ENCODE measurements around the gene ZNF184.

The ZNF184 gene

GRCh38 chr6:27472617-27473400 lies at the start of gene ZNF184:
ZNF184 (minus strand) TSS chr6:27473105; CDS start chr6:27472294, 811 bp downstream.
- in situ Hi-C loops (cut with MboI; ENCODE audit: low pct_unique_long_range_greater_than_20kb, low sequenced_read_pairs) = no loop called here
- peak; percentile 45 for DNase-seq

- peak; percentile 93 for DNase-seq
- in situ Hi-C loops (cut with MboI; ENCODE audit: low pct_unique_long_range_greater_than_20kb, low sequenced_read_pairs) = no loop called here
Measured at GRCh38 chr6:27518881-27519795, 46.2 kb upstream of the ZNF184 start.

GRCh38 chr6:27517928-27518787 lies 45.3 kb upstream of the ZNF184 start:
- no peak for DNase-seq
- in situ Hi-C loops (cut with MboI; ENCODE audit: low pct_unique_long_range_greater_than_20kb, low sequenced_read_pairs) = no loop called here

- DNase-seq = no peak
- in situ Hi-C loops (cut with MboI; ENCODE audit: low pct_unique_long_range_greater_than_20kb, low sequenced_read_pairs) = no loop called here
Measured at GRCh38 chr6:27517238-27517637, 44.3 kb upstream of the ZNF184 start.

- in situ Hi-C loops (cut with MboI; ENCODE audit: low pct_unique_long_range_greater_than_20kb, low sequenced_read_pairs) = no loop called here
- no peak for DNase-seq
Measured at GRCh38 chr6:27514906-27515495, 42.1 kb upstream of the ZNF184 start.

GRCh38 chr6:27512525-27512924 lies 39.6 kb upstream of the ZNF184 start:
- in situ Hi-C loops (cut with MboI; ENCODE audit: low pct_unique_long_range_greater_than_20kb, low sequenced_read_pairs) = no loop called here

GRCh38 chr6:27507041-27507956 lies 34.4 kb upstream of the ZNF184 start:
- no peak for DNase-seq
- in situ Hi-C loops (cut with MboI; ENCODE audit: low pct_unique_long_range_greater_than_20kb, low sequenced_read_pairs) = no loop called here

More at GRCh38 chr6:27512525-27512924, 39.6 kb upstream of the ZNF184 start:
- no peak for DNase-seq

- in situ Hi-C loops (cut with MboI; ENCODE audit: low pct_unique_long_range_greater_than_20kb, low sequenced_read_pairs) = no loop called here
Measured at GRCh38 chr6:27505209-27506027, 32.5 kb upstream of the ZNF184 start.

GRCh38 chr6:27503436-27504030 lies 30.6 kb upstream of the ZNF184 start:
- in situ Hi-C loops (cut with MboI; ENCODE audit: low pct_unique_long_range_greater_than_20kb, low sequenced_read_pairs) = no loop called here

More at GRCh38 chr6:27505209-27506027, 32.5 kb upstream of the ZNF184 start:
- DNase-seq = no peak

GRCh38 chr6:27502508-27503435 lies 29.9 kb upstream of the ZNF184 start:
- in situ Hi-C loops (cut with MboI; ENCODE audit: low pct_unique_long_range_greater_than_20kb, low sequenced_read_pairs) = no loop called here
- peak; percentile 91 for DNase-seq

More at GRCh38 chr6:27503436-27504030, 30.6 kb upstream of the ZNF184 start:
- DNase-seq = peak; percentile 85

- in situ Hi-C loops (cut with MboI; ENCODE audit: low pct_unique_long_range_greater_than_20kb, low sequenced_read_pairs) = no loop called here
- DNase-seq = no peak
Measured at GRCh38 chr6:27501187-27501586, 28.3 kb upstream of the ZNF184 start.

- in situ Hi-C loops (cut with MboI; ENCODE audit: low pct_unique_long_range_greater_than_20kb, low sequenced_read_pairs) = no loop called here
- no peak for DNase-seq
Measured at GRCh38 chr6:27500177-27500576, 27.3 kb upstream of the ZNF184 start.

- in situ Hi-C loops (cut with MboI; ENCODE audit: low pct_unique_long_range_greater_than_20kb, low sequenced_read_pairs) = no loop called here
- DNase-seq = peak; percentile 16
Measured at GRCh38 chr6:27495386-27496135, 22.7 kb upstream of the ZNF184 start.

GRCh38 chr6:27494987-27495385 lies 22.1 kb upstream of the ZNF184 start:
- no peak for DNase-seq
- in situ Hi-C loops (cut with MboI; ENCODE audit: low pct_unique_long_range_greater_than_20kb, low sequenced_read_pairs) = no loop called here

- in situ Hi-C loops (cut with MboI; ENCODE audit: low pct_unique_long_range_greater_than_20kb, low sequenced_read_pairs) = no loop called here
- DNase-seq = no peak
Measured at GRCh38 chr6:27494103-27494502, 21.2 kb upstream of the ZNF184 start.

All from KBM-7 (cell line).